T follicular helper cell (primary cell): Measurements from ENCODE around the gene IGSF3.
"Not testable (repeated sequence)": the region's sequence is repeated elsewhere in the genome, so short reads cannot be mapped to it uniquely, and the experiment has no call there.

Source experiments
- DNase-seq: peaks from one replicate; pipeline ENCODE4 v3.0.0-alpha.2; 2020; ENCODE audit warnings: low read depth

Gene IGSF3

GRCh38 chr1:116596742-116597307 is 70.7 kb downstream of the IGSF3 start:
- DNase-seq, result not testable (repeated sequence)

GRCh38 chr1:116595946-116596741 is 71.4 kb downstream of the IGSF3 start:
- not testable (repeated sequence) for DNase-seq

GRCh38 chr1:116595065-116595840 is 72.3 kb downstream of the IGSF3 start:
- DNase-seq, result not testable (repeated sequence)

GRCh38 chr1:116593977-116594376 is 73.6 kb downstream of the IGSF3 start:
- not testable (repeated sequence) for DNase-seq

- DNase-seq, result not testable (repeated sequence)
These were observed 74.1 kb downstream of the IGSF3 start for GRCh38 chr1:116593401-116593800.

- not testable (repeated sequence) for DNase-seq
These were observed 75.5 kb downstream of the IGSF3 start for GRCh38 chr1:116591951-116592605.

- DNase-seq, result not testable (repeated sequence)
These were observed 76.3 kb downstream of the IGSF3 start for GRCh38 chr1:116591006-116591950.

GRCh38 chr1:116590359-116591005 is 77.1 kb downstream of the IGSF3 start:
- DNase-seq, result not testable (repeated sequence)

- not testable (repeated sequence) for DNase-seq
These were observed 78.3 kb downstream of the IGSF3 start for GRCh38 chr1:116589101-116589735.

GRCh38 chr1:116587501-116588227 is 79.9 kb downstream of the IGSF3 start:
- no peak for DNase-seq

- no peak for DNase-seq
These were observed 80.8 kb downstream of the IGSF3 start for GRCh38 chr1:116586741-116587143.

- no peak for DNase-seq
These were observed 81.6 kb downstream of the IGSF3 start for GRCh38 chr1:116585886-116586285.

- no peak for DNase-seq
These were observed 86.1 kb downstream of the IGSF3 start for GRCh38 chr1:116581323-116581885.

- DNase-seq, result no peak
These were observed 86.8 kb downstream of the IGSF3 start for GRCh38 chr1:116580446-116581322.

GRCh38 chr1:116579259-116579875 is 88.2 kb downstream of the IGSF3 start:
- no peak for DNase-seq

- DNase-seq, result no peak
These were observed 89.0 kb downstream of the IGSF3 start for GRCh38 chr1:116578581-116578980.

GRCh38 chr1:116577759-116578314 is 89.7 kb downstream of the IGSF3 start:
- DNase-seq, result no peak
